HG03575 (cell line): Measurements from ENCODE around the gene SCTR.
"Not testable (repeated sequence)": the region's sequence is repeated elsewhere in the genome, so short reads cannot be mapped to it uniquely, and the experiment has no call there.

Source experiments
- ATAC-seq: cut with Tn5 transposase; IDR thresholded peaks from one replicate; pipeline ENCODE4 v1.9.1; 2021; ENCODE audit not compliant: unreplicated experiment, insufficient number of reproducible peaks, low FRiP score; ENCODE audit errors: extremely low read depth

Gene SCTR

DNA sequence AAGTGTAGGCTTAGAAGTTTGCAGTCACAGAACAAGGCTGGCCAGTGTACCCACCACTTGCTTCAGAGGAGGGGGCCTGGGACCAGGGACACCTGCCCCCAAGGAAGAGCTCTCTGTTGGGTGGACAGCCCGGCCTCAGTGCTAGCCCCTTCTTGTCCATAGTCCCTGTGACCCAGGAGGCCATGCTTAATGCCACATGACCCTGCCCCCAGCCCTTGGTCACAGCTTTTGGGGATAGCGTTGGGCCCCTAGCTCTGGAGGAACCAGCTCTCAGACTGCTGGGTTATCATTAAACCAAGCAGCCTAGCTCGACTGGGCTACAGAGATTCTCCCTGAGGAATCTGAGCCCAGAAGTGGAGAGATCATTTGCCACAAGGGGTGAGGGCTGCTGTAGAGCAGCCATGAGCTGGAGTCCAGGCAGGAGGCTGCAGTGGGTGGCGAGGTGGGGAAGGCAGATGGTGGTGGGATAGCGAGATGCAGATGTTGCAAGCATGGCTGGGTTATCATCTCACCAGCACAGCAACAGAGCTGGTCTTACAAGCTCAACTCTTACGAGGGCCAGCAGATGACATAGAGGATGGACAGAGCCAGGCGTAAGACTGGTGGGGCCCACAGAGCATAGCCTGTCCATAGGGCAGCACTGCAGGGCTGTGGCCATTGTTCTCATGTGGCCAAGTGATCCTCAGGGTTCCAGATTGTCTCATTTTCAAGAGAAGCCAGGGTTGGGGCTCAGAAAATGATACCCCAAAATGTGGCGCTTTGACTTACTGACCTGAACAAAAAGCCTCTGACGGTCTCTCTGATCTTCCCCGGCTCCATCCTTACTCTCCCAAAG lies 99.8 kb downstream of the SCTR start:
- ATAC-seq, result no peak

DNA sequence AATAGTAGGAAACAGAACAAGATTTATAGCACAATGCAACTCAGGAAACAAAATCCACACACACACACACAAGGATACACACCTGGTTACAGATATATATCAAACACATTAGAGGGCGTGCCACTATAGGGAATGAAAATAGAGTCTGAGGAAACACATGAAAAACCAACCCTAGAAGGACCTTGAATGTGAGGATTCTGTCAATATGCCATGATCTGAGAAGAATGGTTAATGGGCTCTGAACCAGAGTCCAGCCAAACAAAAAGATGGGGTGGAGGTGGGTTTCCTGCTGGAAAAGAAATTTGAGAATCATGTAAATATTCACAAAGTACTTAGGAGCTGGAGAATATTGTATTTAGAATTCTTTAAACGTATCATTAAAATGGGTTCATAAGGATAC lies 100.5 kb downstream of the SCTR start:
- ATAC-seq, result no peak

DNA sequence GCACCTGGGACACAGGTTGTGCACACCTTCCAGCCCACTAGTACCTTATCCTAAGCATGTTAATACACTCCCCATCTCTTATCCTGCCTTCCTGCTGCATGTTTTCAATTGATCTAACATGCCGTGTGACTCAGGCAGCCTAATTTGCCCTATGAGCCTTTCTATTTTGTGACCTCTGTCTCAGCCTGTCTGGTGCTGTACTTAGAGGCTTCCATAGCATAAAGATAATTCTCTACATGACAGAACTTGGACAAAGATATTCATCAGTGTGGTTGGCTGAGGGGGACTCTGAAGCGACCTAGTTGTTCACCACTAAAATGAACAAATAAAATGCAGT lies 101.2 kb downstream of the SCTR start:
- no peak for ATAC-seq

DNA sequence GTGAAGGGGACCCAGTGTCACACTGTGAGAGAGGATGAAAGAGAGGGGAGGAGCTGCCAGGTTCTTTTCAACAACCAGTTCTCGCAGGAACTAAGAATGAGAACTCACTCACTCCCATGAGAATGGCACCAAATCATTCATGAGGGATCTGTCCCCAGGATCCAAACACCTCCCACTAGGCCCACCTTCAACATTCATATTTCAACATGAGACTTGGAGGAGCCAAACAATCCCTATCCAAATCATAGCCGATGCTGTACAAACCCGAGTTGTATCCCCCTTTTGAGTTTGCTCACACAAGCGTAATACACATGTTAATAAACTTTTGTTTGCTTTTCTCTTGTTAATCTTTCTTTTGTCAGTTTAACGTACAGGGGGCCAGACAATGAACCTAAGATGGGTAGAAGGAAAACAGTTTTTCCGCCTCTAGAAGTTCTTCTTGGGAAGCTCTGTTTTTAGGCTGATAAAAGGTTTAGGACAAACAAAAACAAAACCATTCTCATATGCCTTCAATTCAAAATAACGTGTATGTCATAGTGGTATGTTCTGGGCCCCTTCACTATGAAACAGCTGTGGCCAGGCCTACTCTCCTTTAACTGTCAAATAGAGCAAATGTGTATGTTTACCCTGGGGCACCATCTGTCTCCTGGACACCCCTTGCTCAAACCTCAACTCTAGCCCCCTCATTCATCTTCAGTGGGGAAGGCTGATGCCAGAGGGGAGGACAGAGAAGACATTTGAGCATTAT lies 101.7 kb downstream of the SCTR start:
- ATAC-seq, result no peak

DNA sequence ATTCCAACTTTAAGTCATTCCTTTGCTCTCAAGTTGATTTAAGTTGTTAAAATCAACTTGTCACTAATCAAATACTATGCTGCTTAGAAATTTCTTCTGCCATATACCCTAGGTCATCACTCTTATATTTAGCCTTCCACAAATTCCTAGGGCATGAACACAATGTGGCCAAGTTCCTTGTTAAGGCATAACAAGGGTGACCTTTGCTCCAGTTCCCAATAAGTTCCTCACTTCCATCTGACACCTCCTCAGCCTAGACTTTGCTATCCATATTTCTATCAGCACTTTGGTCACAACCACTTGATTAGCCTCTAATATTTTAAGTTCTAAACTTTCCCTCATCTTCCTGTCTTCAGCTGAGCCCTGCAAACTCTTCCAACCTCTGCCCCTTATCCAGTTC lies 102.5 kb downstream of the SCTR start:
- no peak for ATAC-seq

DNA sequence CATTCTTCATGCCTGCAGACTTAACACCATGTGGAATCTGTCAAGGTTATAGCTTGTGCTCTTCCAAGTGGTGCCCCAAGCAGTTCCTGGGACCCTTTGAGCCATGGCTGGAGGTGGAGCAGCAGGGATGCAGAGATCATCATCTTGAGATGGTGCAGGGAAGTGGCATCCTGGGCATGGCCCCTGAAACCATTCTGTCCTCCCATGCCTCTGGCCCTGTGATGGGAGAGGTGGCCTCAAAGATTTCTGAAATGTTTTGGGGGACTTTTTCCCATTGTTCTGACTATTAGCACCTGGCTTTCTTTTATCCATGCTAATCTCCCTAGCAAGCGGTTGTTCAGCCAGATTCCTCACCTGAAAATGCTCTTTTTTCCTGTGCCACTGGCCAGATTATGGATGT lies 103.0 kb downstream of the SCTR start:
- no peak for ATAC-seq

DNA sequence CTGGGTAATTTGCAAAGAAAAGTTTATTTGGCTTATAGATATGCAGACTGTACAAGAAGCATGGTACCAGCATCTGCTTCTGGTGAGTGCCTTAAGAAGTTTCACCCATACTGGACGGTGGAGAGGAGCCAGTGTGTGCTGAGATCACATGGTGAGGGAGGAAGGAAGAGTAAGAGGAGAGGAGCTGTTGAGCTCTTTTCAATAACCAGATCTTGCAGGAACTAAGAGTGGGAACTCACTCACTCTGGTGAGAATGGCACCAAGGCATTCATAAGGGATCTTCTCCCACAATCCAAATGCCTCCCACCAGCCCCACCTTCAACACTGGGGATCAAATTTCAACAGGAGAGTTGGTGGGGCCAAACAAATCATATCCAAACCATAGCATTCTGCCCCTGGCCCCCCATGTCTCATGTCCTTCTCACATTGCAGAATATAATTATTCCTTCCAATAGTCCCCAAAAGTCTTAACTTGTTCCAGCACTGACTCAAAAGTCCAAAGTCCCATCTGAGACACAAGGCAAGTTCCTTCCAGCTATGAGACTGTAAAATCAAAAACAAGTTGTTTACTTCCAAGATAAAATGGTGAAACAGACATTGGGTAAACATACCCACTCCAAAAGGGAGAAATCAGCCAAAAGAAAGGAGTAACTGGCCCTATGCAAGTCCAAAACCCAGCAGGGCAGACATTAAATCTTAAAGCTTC lies 104.3 kb downstream of the SCTR start:
- ATAC-seq, result no peak

DNA sequence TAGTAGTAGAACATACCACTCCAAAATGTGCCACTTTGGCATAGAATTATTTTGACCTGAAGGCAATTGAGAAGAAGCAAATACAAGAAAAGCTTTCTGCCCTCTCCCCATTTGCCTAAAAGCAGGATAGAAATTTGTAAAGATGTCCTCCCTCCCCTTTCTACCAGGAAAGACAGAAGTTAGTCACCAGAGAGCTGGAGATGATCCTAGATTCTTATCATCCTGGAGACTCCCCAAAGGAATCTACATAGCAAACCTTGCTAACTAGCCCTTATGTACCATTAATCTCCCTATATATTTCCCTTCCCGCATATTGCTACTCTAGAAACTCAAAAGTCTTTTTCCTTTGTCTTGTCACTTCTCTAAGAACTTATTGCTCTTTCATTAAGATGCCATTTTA lies 105.2 kb downstream of the SCTR start:
- ATAC-seq, result no peak

DNA sequence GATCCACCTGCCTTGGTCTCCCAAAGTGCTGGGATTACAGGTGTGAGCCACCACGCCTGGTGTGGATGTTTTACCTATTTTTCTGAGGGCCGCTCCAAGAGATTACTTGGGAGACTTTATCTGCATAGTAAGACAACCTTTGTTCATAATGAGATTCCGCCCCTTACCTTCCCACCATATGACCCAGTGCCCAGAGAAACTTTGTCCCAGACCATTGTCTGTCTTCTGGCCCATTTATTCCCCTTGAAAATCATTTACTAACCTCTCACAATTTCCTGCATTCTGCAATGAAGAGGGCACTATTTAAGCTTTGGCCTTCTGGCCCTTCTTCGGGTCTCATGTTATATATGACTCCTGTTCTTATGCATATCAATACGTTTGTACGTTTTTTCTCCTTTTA lies 106.4 kb downstream of the SCTR start:
- ATAC-seq, result no peak

DNA sequence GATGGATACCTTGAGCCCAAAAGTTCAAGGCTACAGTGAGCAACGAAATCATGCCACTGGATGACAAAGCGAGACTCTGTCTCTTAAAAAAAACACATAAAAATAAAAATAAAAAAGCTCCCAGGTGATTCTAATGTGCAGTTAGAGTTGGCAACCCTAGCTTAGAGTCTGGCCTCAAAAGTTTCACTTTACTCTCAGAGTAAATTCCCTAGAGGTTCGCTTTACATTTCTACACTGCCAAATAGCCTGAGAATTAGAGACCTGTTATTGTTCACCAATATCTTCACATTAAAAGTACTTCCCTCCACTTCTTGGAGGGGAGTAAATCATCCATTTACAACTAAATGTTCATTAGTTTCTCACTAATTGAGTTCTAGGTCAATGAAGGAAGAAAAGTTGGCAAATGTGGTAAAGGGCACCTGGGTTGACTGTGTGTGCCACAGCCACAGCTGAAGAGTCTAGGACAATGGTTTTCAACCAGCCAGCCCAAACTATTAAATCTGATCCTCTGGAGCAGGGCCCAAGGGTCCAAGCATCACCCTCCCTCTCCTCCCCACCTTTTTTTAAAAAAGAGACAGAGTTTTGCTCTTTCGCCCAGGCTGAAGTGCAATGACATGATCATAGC lies 107.9 kb downstream of the SCTR start:
- ATAC-seq, result no peak

DNA sequence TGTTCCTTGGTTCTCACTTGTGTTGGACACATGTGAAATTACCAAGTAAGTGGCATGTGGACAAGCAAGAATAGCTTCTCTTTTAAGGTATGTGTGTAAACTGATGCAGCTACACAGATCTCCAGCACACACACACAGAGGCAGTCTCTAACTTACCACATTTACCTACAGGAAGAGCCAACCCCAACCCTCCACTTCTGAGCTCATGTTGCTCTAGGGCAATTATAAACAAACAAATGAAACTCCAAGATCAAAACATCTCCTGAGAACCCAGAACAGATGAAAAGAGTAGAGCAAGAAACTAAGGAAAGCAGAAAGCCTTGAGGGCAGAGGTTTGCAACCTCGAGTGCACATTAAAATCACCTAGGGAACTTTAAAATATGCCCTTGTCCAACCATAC lies 108.7 kb downstream of the SCTR start:
- no peak for ATAC-seq

DNA sequence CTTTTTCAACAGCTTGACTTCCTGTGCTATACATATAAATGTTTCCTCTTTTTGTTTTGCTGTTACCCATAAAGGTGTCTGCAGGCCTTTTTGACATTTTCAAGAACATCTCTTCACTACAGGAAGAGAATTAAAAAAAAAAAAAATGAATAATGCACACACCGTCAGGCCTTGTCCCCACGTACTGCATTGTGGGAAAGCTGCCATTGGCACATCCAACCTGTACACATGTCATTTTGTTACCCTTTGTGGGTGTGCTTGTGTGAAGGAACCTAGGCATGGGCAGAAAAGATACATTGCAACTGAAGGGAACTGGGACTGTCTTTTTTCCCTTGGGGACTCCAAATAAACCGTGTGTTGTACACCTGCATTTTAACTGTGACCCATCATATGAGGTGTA lies 109.4 kb downstream of the SCTR start:
- ATAC-seq, result no peak

DNA sequence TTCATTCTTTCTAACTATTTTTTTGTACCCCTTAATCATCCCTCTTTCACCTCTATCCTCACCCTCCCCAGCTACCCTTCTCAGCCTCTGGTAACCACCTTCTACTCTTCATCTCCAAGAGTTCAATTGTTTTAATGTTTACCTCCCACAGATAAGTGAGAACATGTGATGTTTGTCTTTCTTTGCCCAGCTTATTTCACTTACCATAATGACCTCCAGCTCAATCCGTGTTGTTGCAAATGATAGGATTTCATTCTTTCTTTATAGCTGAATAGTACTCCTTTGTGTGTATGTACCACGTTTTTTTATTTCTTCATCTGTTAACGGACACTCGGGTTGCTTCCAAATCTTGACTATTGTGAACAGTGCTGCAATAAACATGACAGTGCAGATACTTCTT lies 114.8 kb downstream of the SCTR start:
- ATAC-seq, result no peak

DNA sequence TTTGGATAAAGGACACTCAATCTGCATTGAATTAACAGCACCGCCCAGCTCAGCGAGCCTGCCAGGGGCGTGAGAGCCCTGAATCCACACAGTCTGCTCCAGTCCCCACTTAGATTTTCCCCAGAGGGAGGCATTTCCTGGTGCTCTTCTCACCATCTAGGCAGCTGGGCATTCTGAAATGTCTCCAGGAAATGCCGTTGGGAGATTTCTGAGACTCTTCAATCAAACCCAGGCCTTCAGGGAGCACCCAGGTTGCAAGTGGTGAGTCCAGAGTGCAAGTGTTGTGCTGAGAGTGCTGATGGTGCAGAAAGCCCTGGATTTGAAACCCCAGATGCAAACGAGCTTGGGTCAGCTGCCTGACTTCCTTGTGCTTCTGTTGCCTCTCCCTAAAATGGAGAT lies 116.1 kb downstream of the SCTR start:
- no peak for ATAC-seq

DNA sequence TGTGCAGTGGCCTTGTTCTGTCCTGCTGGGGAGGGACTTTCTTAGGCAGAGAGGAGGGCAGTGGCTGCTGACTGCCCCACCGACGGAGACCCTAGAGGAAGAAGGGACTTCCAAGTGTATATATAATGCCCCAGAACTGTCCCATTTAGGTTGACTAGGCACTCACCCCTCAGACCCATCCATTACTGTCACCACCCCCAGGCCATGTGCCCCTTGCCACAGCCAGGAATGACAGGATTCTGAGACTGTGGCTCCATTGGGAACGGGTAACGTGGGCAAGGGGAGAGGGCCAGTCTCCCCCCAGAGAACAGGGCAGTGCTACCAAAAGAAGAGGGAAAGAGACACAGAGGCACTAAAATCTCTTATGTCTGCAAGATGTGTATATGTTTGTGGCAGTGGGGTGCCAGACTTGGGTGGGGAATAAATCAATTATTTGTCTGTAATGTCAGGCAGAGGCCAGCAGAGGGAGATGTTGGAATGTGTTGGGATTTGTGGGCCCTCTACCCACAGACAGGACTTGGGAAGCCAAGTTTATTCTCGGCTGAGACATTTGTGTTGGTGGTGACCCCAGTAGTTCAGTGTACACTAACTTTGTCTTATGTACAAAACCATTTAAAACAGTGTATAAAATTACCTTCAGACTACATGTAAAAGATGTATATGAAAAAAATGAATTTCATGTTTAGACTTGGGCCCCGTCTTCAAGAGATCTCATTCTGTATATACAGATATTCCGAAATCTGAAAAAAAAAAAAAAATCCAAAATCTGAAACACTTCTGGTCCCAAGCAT lies 116.7 kb downstream of the SCTR start:
- no peak for ATAC-seq

DNA sequence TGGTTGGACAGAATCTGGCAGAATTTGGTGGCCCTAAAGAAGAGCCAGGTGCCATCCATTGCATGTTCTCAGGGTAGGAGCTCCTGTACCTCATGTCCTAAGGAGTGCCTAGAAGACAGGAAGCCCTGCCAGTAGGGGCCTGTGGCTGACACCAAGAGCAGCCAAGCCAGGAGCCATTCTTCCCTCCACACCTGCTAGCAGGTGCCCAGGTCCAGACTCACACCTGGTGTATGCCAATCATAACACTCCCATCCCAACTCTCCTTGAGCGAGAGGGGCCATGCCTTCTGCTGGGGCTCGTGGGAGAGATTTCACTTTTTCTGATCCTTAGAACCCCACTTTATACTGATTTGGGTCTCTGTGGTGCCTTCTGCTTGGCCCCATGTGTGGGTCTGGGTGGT lies 119.1 kb downstream of the SCTR start:
- ATAC-seq, result no peak

DNA sequence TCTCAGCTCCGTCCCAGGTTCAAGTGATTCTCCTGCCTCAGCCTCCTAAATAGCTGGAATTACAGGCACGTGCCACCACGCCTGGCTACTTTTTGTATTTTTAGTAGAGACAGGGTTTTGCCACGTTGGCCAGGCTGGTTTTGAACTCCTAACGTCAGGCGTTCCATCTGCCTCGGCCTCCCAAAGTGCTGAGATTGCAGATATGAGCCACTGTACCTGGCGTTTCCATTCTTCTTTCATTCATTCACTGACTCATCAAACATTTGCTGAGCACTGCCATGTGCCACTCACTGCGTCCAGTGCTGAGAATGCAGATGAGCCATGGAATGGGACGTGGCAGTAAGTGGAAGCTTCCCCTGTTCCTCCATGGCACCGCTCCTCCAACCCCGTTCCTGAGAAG lies 120.7 kb downstream of the SCTR start:
- not testable (repeated sequence) for ATAC-seq

DNA sequence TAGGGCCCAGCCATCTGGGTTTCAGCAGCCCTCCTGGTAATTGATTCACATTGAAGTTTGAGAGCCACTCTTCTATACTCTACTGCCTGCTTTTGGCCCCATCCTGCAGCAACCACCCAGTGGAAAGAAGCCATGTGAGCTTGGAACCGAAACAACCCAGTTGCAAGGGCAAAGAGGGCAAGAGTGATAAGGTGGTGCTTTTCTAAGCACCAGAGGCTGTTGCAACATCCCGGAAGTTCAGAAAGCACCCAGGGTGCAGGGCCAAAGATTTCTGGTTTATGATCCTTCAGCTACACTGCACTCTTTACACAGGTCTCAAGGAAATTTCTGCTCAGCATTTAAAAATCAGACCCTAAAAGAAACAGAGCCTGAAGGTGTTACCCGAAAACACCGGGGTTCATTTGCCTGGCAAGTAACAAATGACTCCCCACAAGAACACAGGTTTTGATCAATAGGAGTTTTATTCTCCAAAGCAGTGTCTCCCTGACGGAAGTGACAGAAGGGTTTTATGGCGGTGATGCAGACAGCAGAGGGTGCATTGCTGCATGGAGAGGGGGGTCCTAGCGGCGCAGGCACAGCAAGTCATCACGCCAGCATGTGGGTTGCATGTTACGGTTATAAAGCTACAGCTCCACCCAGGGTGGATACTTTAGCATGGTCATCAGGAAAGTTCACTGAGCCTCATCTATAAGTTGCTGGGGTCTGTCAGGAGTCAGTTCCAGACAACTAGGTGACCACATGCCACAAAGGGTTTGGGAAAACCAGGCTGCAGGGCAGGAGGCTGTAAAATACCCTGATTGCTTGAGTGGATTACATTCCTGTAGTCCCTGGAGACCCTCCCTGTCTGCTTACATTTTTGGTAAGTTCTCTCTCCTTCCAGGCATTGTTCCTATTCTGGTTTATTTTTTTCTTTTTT lies 121.4 kb downstream of the SCTR start:
- ATAC-seq, result no peak
